Sigmoid colon (tissue), 7 donors: ENCODE results near the gene CCDC71. TPM values are rescaled to one million over a fixed set of nuclear protein-coding genes. Genes with fewer than 3 reads are reported as not detected.

Experiments used
- DNase-seq: peaks from one replicate; pipeline ENCODE4 v3.0.0-alpha.2; 2019
- H3K27ac ChIP-seq, 4 donors: fragments of 200-600 bp; sonication (generic); one replicate each; pipeline ENCODE4 v1.5.1; 2016 to 2019; ENCODE audit warnings: mild to moderate bottlenecking in 1 of 4
- H3K27me3 ChIP-seq, 3 donors: fragments of 200-600 bp; sonication (generic); one replicate each; pipeline ENCODE4 v1.5.1; 2019; ENCODE audit warnings: mild to moderate bottlenecking in 1 of 3
- H3K36me3 ChIP-seq, 4 donors: fragments of 200-600 bp; sonication (generic); one replicate each; pipeline ENCODE4 v1.5.1; 2016 to 2019
- H3K4me1 ChIP-seq, 4 donors: fragments of 200-600 bp; sonication (generic); one replicate each; pipeline ENCODE4 v1.5.1; 2017 to 2019
- H3K4me3 ChIP-seq, 4 donors: fragments of 200-600 bp; sonication (generic); one replicate each; pipeline ENCODE4 v1.5.1; 2017 to 2019; ENCODE audit warnings: mild to moderate bottlenecking in 2 of 4, moderate library complexity in 1 of 4
- H3K9me3 ChIP-seq, 4 donors: fragments of 200-600 bp in 3 of 4; sonication (generic) in 3 of 4; one replicate each; pipeline versions ENCODE4 v1.5.1 to v1.6.1; 2013 to 2019
- EP300 ChIP-seq, 4 donors: sonication (generic); formaldehyde crosslinking; IDR thresholded peaks; one replicate each; pipeline ENCODE4 v1.6.1; 2017; ENCODE audit warnings: antibody characterized with exemption in 4 of 4
- POLR2A ChIP-seq, 2 donors: fragments of 450-650 bp; IDR thresholded peaks; one replicate each; pipeline ENCODE4 v1.6.1; 2016; ENCODE audit warnings: antibody characterized with exemption in 2 of 2, mild to moderate bottlenecking in 2 of 2, moderate library complexity in 2 of 2
- WGBS, 2 donors: extraction: QIAGEN DNeasy Blood & Tissue Kit; methylation state at CpG; one replicate each; pipeline ENCODE4 v1.1.7; 2013; 5-methylcytosine and 5-hydroxymethylcytosine counted together
- intact Hi-C: fragments of 100-400 bp; cut with DNase I; formaldehyde crosslinking; loops from one replicate; pipeline ENCODE4 v1.15.1; 2023
- polyA plus RNA-seq, 3 donors: library from polyadenylated mRNA; stranded (reverse); fragments of 200-250 nt; gene quantifications; one replicate each; pipeline ENCODE4 v1.2.3, GENCODE V29; 2013
- total RNA-seq, 4 donors: library from RNA; depleted of rRNA; stranded (reverse); fragments of >200 nt; gene quantifications; one replicate each; pipeline ENCODE4 v1.1.0, GENCODE V29; 2016
- donor health status: healthy with polysubstance abuse.
- donor health status: Bipolar disorder and iron deficiency.
- donor health status: healthy.

The CCDC71 gene
- total and polyA plus RNA-seq, 7 donors: 12.5 to 27.3 (median 15.6) TPM

- H3K4me3 ChIP-seq: no peak overlapping the region
- no peaks in the 10 kb centered on the region for H3K27me3 ChIP-seq
- H3K9me3 ChIP-seq: no peaks in the 10 kb centered on the region
- DNase-seq: no peak
- intact Hi-C loops: no loop called here
- TF ChIP-seq EP300 (IDR thresholded peaks at IDR 0.05) (no peak), POLR2A (IDR thresholded peaks at IDR 0.05) (no peak)
- H3K27ac ChIP-seq: peak overlapping the region; percentile 93 to 98 (median 94)
- WGBS, 2 donors: 87 to 91% methylated on average over 10 of the region's 10 CpGs
- peaks cover 0 to 30% (median 23%) of the 10 kb centered on the region in 4 donors for H3K4me1 ChIP-seq
- peaks cover 68 to 80% (median 73%) of the 10 kb centered on the region in 4 donors for H3K36me3 ChIP-seq
These were observed 47.1 kb downstream of the CCDC71 start for GRCh38 chr3:49119036-49119435.

Other genes starting within 250 kb of the CCDC71 start
- 100 to 1,000 TPM in 3 of 4 donors, 10 to 100 TPM in 1; 94.9 to 165 (median 116) TPM for gene ARIH2, start 247.5 kb downstream of the CCDC71 start, total RNA-seq
- 10 to 100 TPM; 33.0 to 53.7 (median 45.1) TPM for gene ARIH2, start 247.5 kb downstream of the CCDC71 start, polyA plus RNA-seq
- 10 to 100 TPM; 30.9 to 41.3 (median 33.4) TPM for gene P4HTM, start 176.1 kb downstream of the CCDC71 start, total RNA-seq
- 10 to 100 TPM in 1 of 3 donors, 1 to 10 TPM in 2; 5.4 to 28.9 (median 5.5) TPM for gene P4HTM, start 176.1 kb downstream of the CCDC71 start, polyA plus RNA-seq
- 100 to 1,000 TPM in 1 of 4 donors, 10 to 100 TPM in 3; 71.3 to 122 (median 93.5) TPM for gene WDR6, start 158.9 kb downstream of the CCDC71 start, total RNA-seq
- gene WDR6, start 158.9 kb downstream of the CCDC71 start, polyA plus RNA-seq: 100 to 1,000 TPM in 1 of 3 donors, 10 to 100 TPM in 2; 21.0 to 124 (median 27.6) TPM
- gene DALRD3, start 147.8 kb downstream of the CCDC71 start, total RNA-seq: 10 to 100 TPM; 11.8 to 35.5 (median 19.5) TPM
- 10 to 100 TPM; 14.3 to 26.3 (median 19.8) TPM for gene DALRD3, start 147.8 kb downstream of the CCDC71 start, polyA plus RNA-seq
- 100 to 1,000 TPM in 2 of 4 donors, 10 to 100 TPM in 2; 75.9 to 116 (median 94.9) TPM for gene NDUFAF3, start 144.2 kb downstream of the CCDC71 start, total RNA-seq
- 10 to 100 TPM; 62.8 to 85.9 (median 74.4) TPM for gene NDUFAF3, start 144.2 kb downstream of the CCDC71 start, polyA plus RNA-seq
- 100 to 1,000 TPM in 2 of 4 donors, 10 to 100 TPM in 2; 91.1 to 126 (median 109) TPM for gene IMPDH2, start 136.9 kb downstream of the CCDC71 start, total RNA-seq
- 100 to 1,000 TPM in 1 of 3 donors, 10 to 100 TPM in 2; 55.0 to 187 (median 93.1) TPM for gene IMPDH2, start 136.9 kb downstream of the CCDC71 start, polyA plus RNA-seq
- 100 to 1,000 TPM in 2 of 4 donors, 10 to 100 TPM in 2; 68.4 to 255 (median 135) TPM for gene QRICH1, start 72.3 kb downstream of the CCDC71 start, total RNA-seq
- 10 to 100 TPM; 16.8 to 43.1 (median 18.0) TPM for gene QRICH1, start 72.3 kb downstream of the CCDC71 start, polyA plus RNA-seq
- gene QARS1, start 61.6 kb downstream of the CCDC71 start, total RNA-seq: 100 to 1,000 TPM; 158 to 262 (median 202) TPM
- 100 to 1,000 TPM; 243 to 363 (median 245) TPM for gene QARS1, start 61.6 kb downstream of the CCDC71 start, polyA plus RNA-seq
- gene USP19, start 45.5 kb downstream of the CCDC71 start, total RNA-seq: 10 to 100 TPM; 48.2 to 98.4 (median 55.7) TPM
- 10 to 100 TPM; 22.2 to 33.8 (median 27.3) TPM for gene USP19, start 45.5 kb downstream of the CCDC71 start, polyA plus RNA-seq
- gene LAMB2, start 33.3 kb downstream of the CCDC71 start, total RNA-seq: 100 to 1,000 TPM; 252 to 612 (median 330) TPM
- 10 to 100 TPM; 10.2 to 85.0 (median 26.6) TPM for gene LAMB2, start 33.3 kb downstream of the CCDC71 start, polyA plus RNA-seq
- 100 to 1,000 TPM in 2 of 4 donors, 10 to 100 TPM in 2; 95.3 to 134 (median 98.0) TPM for gene KLHDC8B, start 5.3 kb upstream of the CCDC71 start, total RNA-seq
- 10 to 100 TPM; 11.3 to 27.6 (median 16.1) TPM for gene KLHDC8B, start 5.3 kb upstream of the CCDC71 start, polyA plus RNA-seq
- 10 to 100 TPM in 1 of 4 donors, 1 to 10 TPM in 3; 2.5 to 19.4 (median 4.5) TPM for gene C3orf62, start 110.9 kb upstream of the CCDC71 start, total RNA-seq
- gene C3orf62, start 110.9 kb upstream of the CCDC71 start, polyA plus RNA-seq: 1 to 10 TPM; 1.2 to 7.5 (median 1.8) TPM
- gene USP4, start 173.7 kb upstream of the CCDC71 start, total RNA-seq: 10 to 100 TPM; 16.3 to 28.2 (median 20.5) TPM
- gene USP4, start 173.7 kb upstream of the CCDC71 start, polyA plus RNA-seq: 10 to 100 TPM; 19.0 to 31.9 (median 22.2) TPM
- gene GPX1, start 192.0 kb upstream of the CCDC71 start, total RNA-seq: 100 to 1,000 TPM; 164 to 331 (median 268) TPM
- 100 to 1,000 TPM; 359 to 380 (median 367) TPM for gene GPX1, start 192.0 kb upstream of the CCDC71 start, polyA plus RNA-seq
- 100 to 1,000 TPM; 369 to 440 (median 416) TPM for gene RHOA, start 245.6 kb upstream of the CCDC71 start, total RNA-seq
- gene RHOA, start 245.6 kb upstream of the CCDC71 start, polyA plus RNA-seq: 100 to 1,000 TPM; 384 to 516 (median 451) TPM
- 10 to 100 TPM; 15.1 to 25.0 (median 16.5) TPM for gene TCTA, start 246.1 kb upstream of the CCDC71 start, total RNA-seq
- 10 to 100 TPM; 35.1 to 47.6 (median 40.2) TPM for gene TCTA, start 246.1 kb upstream of the CCDC71 start, polyA plus RNA-seq